Left renal cortex interstitium (tissue), 4 donors: Measurements from ENCODE around the gene DNAJA2. TPM values are rescaled to one million over a fixed set of nuclear protein-coding genes. Genes with fewer than 3 reads are reported as not detected.

ENCODE experiments used
- DNase-seq, 4 donors: peaks; one replicate each; pipeline ENCODE4 v3.0.0-alpha.2; 2013; ENCODE audit warnings: low read depth in 4 of 4, low spot score in 2 of 4, missing footprints in 1 of 4
- polyA plus RNA-seq, 4 donors: library from polyadenylated mRNA; unstranded; fragments of 120-200 nt; gene quantifications; one replicate each; pipeline ENCODE4 v1.2.1, GENCODE V29; 2013; ENCODE audit not compliant: insufficient read length in 4 of 4

DNAJA2 gene
- polyA plus RNA-seq, 4 donors, result 74.1 to 89.4 (median 84.1) TPM

DNA sequence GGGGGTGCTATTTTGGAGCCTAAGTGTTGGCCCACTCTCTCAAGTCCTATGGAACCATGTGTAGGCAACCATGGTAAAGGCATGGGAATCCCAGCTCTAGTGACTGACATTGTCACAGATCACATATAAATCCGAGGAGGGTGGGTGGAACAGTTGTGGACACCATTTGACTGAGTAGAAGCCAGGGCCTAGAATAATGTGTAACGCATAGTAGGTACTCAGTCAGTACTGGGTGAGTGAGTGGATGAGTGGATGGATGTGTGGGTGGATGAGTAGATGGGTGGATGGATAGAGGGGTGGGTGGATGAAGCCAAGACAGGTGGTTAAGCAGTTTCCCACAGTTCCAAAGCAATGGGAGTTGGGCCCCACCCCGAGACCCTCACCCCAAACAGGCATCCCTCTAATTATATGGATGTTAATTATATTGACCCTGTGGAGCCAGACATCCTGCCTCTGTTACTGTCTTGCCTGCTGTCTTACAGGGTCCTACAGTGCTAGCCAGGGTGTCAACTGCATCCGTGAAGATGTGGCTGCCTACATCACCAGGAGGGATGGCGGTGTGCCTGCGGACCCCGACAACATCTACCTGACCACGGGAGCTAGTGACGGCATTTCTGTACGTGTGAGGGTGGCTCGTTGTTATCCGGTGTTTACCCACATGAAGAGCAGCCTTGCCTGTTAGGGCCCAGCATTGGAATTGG is 67.0 kb downstream of the DNAJA2 start:
- no peak for DNase-seq

Other genes with a start within 250 kb of the DNAJA2 start
- gene MYLK3, start 225.3 kb downstream of the DNAJA2 start, polyA plus RNA-seq, result 1 to 10 TPM in 2 of 4 donors, under 1 TPM in 2; 0.59 to 1.1 (median 1.0) TPM
- gene C16orf87, start 142.5 kb downstream of the DNAJA2 start, polyA plus RNA-seq, result 10 to 100 TPM; 27.5 to 32.4 (median 30.0) TPM
- gene GPT2, start 89.3 kb downstream of the DNAJA2 start, polyA plus RNA-seq, result 10 to 100 TPM; 23.4 to 36.9 (median 28.8) TPM
- gene NETO2, start 170.3 kb upstream of the DNAJA2 start, polyA plus RNA-seq, result 10 to 100 TPM; 27.8 to 31.4 (median 30.7) TPM